ENCODE measurements around the gene INHBE.
A peak's percentile ranks its signal among the peaks of the same experiment; 100 is the strongest.

Gene INHBE

GRCh38 chr12:57460841-57461275, 5.8 kb downstream of the INHBE start:
- no peak for DNase-seq (ENCODE audit: low read depth in 2 of 2)

DNA sequence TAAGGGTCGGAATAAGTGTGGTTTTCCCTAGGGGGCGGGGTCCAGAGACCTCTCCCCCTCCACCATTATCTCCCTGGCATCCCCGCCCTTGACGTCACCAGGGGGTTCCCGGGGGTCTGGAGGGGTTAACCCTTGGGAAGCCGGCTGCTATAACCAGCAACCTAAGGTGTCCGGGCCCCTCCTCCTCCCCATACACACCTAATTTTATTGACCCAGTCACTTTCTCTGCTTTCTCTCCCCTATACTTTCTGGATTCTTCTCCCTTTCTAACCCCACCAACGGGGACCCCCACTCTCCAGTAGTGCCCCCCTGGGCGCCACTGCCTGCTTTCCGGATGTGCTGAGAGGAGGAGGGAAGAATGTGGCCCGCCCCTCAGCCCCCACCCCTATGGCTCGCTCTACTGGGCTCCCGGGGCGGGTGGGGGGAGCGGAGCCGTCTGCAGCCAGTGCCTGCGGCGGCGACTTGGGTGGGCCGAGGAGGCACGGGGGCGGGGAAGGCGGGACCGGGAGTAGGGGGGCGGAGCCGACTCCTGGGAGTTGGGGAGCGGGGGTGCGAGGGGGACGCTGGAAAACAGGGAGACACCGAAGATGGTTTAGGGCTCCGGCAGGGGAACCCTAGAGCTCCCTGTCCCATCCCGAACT, 6.3 kb downstream of the INHBE start:
- no peak for DNase-seq (ENCODE audit: low read depth in 2 of 2)

GRCh38 chr12:57461917-57462250, 6.8 kb downstream of the INHBE start:
- DNase-seq (ENCODE audit: low read depth in 2 of 2): no peak

DNA sequence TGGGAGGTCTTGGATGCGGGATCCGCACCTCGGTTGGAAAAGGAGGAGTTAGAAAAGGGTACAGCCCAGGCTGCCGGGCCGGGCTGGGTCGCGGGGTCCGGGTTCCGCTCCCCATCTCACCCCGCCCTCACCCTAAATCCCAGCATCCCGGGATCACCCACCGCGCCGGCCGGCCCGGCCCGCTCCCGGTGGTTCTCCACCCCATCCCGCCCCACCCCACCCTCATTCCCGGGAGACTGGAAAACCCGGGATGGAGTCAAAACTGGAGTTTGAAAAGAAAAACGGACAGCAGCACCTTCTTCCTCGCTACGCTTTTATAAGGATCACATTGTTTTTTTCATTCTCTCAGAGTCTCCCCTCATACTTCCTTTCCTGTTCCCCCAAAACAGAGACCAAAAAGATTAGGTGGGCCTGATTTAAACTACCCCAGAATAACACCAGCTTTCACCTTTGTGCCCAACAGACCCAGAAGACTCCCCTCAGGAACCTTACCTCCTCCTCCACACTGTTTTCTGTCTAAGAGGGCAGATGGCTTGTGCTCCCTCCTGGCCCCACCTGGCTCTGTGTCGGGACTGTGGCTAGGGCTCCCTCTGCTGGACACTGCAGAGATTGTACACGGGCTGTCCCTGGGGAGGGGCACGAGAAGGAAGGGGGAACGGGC, 7.3 kb downstream of the INHBE start:
- DNase-seq (ENCODE audit: low read depth in 2 of 2): peak; percentile 75 to 83

- no peak for DNase-seq (ENCODE audit: low read depth in 2 of 2)
Measured at GRCh38 chr12:57462912-57463253, 7.8 kb downstream of the INHBE start.

DNA sequence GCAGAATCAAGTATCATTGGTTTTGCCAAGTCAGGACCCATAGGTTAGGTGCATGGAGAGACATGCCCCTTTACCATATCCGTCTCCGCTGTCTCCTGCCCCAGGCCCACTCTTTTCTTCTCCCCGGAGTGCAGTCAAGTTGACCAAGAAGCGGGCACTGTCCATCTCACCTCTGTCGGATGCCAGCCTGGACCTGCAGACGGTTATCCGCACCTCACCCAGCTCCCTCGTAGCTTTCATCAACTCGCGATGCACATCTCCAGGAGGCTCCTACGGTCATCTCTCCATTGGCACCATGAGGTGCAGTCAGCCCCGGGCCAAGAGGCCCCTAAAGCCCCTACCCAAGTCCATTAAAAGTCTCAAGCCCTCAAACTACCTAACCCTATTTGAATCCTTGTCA, 9.5 kb downstream of the INHBE start:
- DNase-seq (ENCODE audit: low read depth in 2 of 2): no peak

- no peak for DNase-seq (ENCODE audit: low read depth in 2 of 2)
Measured at GRCh38 chr12:57465030-57465746, 10.1 kb downstream of the INHBE start.

- no peak for DNase-seq (ENCODE audit: low read depth in 2 of 2)
Measured at GRCh38 chr12:57465747-57466505, 10.8 kb downstream of the INHBE start.

- DNase-seq (ENCODE audit: low read depth in 2 of 2): no peak
Measured at GRCh38 chr12:57467212-57467874, 12.2 kb downstream of the INHBE start.

GRCh38 chr12:57467915-57468314, 12.8 kb downstream of the INHBE start:
- DNase-seq (ENCODE audit: low read depth in 2 of 2): no peak

DNA sequence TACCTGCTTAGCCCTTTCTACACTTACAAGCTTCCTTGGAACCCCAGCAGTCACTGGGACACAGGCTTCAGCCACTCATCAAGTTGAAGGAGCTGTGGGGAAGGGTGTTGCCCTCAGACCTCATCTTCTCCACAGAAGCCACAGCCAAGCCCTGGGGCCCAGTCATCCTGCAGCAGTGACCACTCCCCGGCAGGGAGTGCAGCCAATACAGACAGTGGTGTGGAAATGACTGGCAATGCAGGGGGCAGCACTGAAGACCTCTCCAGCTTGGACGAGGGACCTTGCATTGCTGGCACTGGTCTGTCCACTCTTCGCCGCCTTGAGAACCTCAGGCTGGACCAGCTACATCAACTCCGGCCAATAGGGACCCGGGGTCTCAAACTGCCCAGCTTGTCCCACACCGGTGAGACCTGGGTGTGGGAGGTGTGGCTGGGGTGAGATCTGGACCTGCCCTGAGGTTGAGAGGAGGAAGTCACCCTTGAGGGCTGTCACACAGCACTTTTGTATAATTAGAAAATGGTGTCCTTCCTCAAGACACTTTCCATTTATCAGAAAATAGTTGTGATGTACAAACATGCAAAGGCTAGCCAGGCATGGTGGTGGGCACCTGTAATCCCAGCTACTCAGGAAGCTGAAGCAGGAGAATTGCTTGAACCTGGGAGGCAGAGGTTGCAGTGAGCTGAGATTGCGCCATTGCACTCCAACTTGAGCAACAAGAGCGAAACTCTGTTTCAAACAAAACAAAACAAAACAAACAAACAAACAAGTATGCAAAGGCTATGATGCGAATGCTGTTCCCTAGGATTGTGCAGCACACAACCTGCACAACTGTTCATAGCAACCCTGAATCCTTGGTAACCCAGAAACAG, 14.4 kb downstream of the INHBE start:
- DNase-seq (ENCODE audit: low read depth in 2 of 2): no peak

- DNase-seq (ENCODE audit: low read depth in 2 of 2): no peak
Measured at GRCh38 chr12:57470286-57470969, 15.3 kb downstream of the INHBE start.

DNA sequence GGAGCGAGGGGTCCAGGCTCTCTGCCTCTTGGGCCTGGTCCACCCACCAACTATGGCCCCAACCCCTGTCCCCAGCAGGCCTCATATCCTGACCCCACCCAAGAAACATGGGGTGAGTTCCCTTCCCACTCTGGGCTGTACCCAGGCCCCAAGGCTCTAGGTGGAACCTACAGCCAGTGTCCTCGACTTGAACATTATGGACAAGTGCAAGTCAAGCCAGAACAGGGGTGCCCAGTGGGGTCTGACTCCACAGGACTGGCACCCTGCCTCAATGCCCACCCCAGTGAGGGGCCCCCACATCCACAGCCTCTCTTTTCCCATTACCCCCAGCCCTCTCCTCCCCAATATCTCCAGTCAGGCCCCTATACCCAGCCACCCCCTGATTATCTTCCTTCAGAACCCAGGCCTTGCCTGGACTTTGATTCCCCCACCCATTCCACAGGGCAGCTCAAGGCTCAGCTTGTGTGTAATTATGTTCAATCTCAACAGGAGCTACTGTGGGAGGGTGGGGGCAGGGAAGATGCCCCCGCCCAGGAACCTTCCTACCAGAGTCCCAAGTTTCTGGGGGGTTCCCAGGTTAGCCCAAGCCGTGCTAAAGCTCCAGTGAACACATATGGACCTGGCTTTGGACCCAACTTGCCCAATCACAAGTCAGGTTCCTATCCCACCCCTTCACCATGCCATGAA, 16.0 kb downstream of the INHBE start:
- DNase-seq (ENCODE audit: low read depth in 2 of 2): no peak

DNA sequence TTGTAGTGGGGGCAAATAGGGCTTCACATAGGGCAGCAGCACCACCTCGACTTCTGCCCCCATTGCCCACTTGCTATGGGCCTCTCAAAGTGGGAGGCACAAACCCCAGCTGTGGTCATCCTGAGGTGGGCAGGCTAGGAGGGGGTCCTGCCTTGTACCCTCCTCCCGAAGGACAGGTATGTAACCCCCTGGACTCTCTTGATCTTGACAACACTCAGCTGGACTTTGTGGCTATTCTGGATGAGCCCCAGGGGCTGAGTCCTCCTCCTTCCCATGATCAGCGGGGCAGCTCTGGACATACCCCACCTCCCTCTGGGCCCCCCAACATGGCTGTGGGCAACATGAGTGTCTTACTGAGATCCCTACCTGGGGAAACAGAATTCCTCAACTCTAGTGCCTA, 16.6 kb downstream of the INHBE start:
- no peak for DNase-seq (ENCODE audit: low read depth in 2 of 2)

DNA sequence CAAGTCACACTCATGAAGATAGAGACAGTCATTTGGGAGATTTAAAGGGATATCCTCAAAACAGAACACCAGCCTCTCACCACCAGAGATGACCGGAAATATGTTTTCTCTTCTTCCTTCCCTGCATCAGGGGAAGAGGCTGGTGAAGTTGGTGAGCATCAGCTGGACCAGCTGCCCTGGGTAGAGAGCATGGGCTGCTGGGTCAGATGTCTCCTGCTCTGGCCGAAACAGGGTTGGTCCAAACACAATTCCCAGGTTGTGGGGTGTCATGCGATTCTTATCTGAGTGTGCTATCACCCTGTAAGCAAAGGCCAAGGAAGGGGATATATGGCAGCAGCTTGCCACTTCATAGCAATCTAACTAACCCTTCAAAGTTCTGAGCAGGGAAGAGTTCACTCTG, 17.3 kb downstream of the INHBE start:
- DNase-seq (ENCODE audit: low read depth in 2 of 2): no peak

DNA sequence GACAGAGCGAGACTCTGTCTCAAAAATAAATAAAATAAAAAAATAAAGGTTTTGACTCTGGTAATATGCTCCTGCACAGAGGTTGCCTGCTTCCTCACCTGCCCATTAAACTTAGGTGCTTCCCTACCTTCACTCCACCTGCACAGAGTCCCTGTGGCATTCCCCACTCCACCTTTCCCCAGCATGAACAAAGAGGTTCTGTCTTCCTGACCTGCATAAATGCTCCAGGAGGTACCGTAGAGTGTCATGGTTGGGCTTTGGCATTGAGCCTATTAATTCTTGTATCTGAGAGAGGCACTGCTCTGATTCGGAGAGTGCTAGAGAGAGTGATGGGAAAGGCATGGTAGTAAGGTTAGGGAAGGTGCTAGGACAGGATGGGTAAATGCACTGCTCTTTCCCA, 18.3 kb downstream of the INHBE start:
- no peak for DNase-seq (ENCODE audit: low read depth in 2 of 2)

DNA sequence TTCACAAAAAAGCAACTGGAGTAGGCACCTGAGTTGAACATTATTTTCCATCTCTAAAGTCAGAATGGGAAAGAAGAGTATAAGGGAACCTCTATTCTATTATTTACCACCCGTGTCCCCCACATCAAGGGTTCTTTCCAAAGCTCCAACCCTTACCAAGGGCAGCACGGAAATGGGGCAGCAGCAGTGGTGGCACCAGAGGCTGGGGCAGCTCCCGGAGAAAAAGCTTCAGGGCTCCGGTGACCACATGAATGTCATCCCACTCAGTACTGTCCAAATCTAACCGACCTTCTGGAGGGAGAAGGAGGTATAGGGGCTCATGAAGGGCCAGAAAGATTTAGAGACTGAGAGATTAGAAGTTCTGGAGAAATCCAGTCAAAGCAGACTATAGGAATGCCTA, 18.8 kb downstream of the INHBE start:
- DNase-seq (ENCODE audit: low read depth in 2 of 2): no peak

GRCh38 chr12:57474430-57474829, 19.3 kb downstream of the INHBE start:
- DNase-seq (ENCODE audit: low read depth in 2 of 2): no peak

GRCh38 chr12:57474862-57475261, 19.8 kb downstream of the INHBE start:
- no peak for DNase-seq (ENCODE audit: low read depth in 2 of 2)

All from stimulated activated CD8-positive, alpha-beta memory T cell treated with anti-CD3 and anti-CD28 coated beads, Interleukin-15, amount 100 ng/mL, for 48 hours (primary cell).